ENCODE data around the gene TWF2.

Gene TWF2

GRCh38 chr3:52203701-52204100, 35.3 kb downstream of the TWF2 start:
- ChIA-PET POLR2A (no interaction called here), CTCF (interaction anchor here (0.8 to 12.6 kb wide), 9 partner anchors 9 to 202 kb away, joined by 3 to 219 read pairs (median 4); partner anchors contain the start of gene TLR9)
- no peak overlapping the region for H3K4me3 ChIP-seq (ENCODE audit: low read depth, low read length)
- no peak for TF ChIP-seq CTCF (IDR thresholded peaks at IDR 0.05; ENCODE audit: insufficient read depth, low read length, missing control alignments)
- no peak for DNase-seq (ENCODE audit: low read depth, low spot score)

GRCh38 chr3:52202384-52203077, 36.4 kb downstream of the TWF2 start:
- ChIA-PET POLR2A (interaction anchor here (1.6 kb wide), 1 partner anchor 35 kb away, joined by 4 read pairs; no protein-coding TSS in a partner anchor), CTCF (interaction anchor here (0.8 to 12.6 kb wide), 9 partner anchors 10 to 201 kb away, joined by 3 to 219 read pairs (median 6); partner anchors contain the start of gene TLR9)
- H3K4me3 ChIP-seq (ENCODE audit: low read depth, low read length): no peak overlapping the region
- no peak for DNase-seq (ENCODE audit: low read depth, low spot score)
- no peak for TF ChIP-seq CTCF (IDR thresholded peaks at IDR 0.05; ENCODE audit: insufficient read depth, low read length, missing control alignments)

GRCh38 chr3:52200981-52201679, 37.8 kb downstream of the TWF2 start:
- POLR2A ChIA-PET: interaction anchor here (1.6 kb wide), 1 partner anchor 36 kb away, joined by 4 read pairs; no protein-coding TSS in a partner anchor
- CTCF ChIA-PET: interaction anchor here (0.8 to 12.6 kb wide), 12 partner anchors 8 to 199 kb away, joined by 3 to 219 read pairs (median 6); partner anchors contain the start of gene TLR9
- no peak for DNase-seq (ENCODE audit: low read depth, low spot score)
- no peak for TF ChIP-seq CTCF (IDR thresholded peaks at IDR 0.05; ENCODE audit: insufficient read depth, low read length, missing control alignments)
- no peak overlapping the region for H3K4me3 ChIP-seq (ENCODE audit: low read depth, low read length)

GRCh38 chr3:52198643-52199608, 40.0 kb downstream of the TWF2 start:
- no peak for DNase-seq (ENCODE audit: low read depth, low spot score)
- ChIA-PET CTCF (interaction anchor here (1.0 kb wide), 2 partner anchors 9 to 21 kb away, joined by 3 to 5 read pairs; no protein-coding TSS in a partner anchor), POLR2A (no interaction called here)
- H3K4me3 ChIP-seq (ENCODE audit: low read depth, low read length): peak overlapping the region; percentile 84
- TF ChIP-seq CTCF (IDR thresholded peaks at IDR 0.05; ENCODE audit: insufficient read depth, low read length, missing control alignments): no peak

- peak; percentile 16 for TF ChIP-seq CTCF (IDR thresholded peaks at IDR 0.05; ENCODE audit: insufficient read depth, low read length, missing control alignments)
- ChIA-PET CTCF (interaction anchor here (0.8 to 1.4 kb wide), 5 partner anchors 14 to 194 kb away, joined by 3 to 15 read pairs (median 5); no protein-coding TSS in a partner anchor), POLR2A (interaction anchor here (1.0 kb wide), 1 partner anchor 44 kb away, joined by 3 read pairs; the partner anchor contains the start of gene POC1A)
- peak; percentile 16 for DNase-seq (ENCODE audit: low read depth, low spot score)
- peak within 1 kb of the TSS; percentile 84 for H3K4me3 ChIP-seq (ENCODE audit: low read depth, low read length)
Observed at GRCh38 chr3:52197842-52198625, 40.9 kb downstream of the TWF2 start, which contains the start of gene ALAS1. TSS of gene ALAS1 (plus strand) at chr3:52198160. CDS start at chr3:52199242, 1,082 bp downstream.

Data from AG04449 (cell line).